HEK293 (cell line): ENCODE results near the gene TDRD3.
"Not testable (repeated sequence)": the region's sequence is repeated elsewhere in the genome, so short reads cannot be mapped to it uniquely, and the experiment has no call there.

Experiments used
- CTCF ChIA-PET: fragments of 350-600 bp; formaldehyde crosslinking; extraction: SDS; loops from one replicate; lab custom pipeline; 2021; ENCODE audit warnings: antibody characterized with exemption; lab: Yijun Ruan, JAX
- POLR2A ChIA-PET: fragments of 300-600 bp; formaldehyde crosslinking; extraction: SDS; loops from one replicate; lab custom pipeline; 2020; ENCODE audit warnings: antibody characterized with exemption, inconsistent platforms; lab: Yijun Ruan, JAX
- H3K27ac ChIP-seq: fragments of 200-500 bp; sonication (Bioruptor generic); 2 replicates; pipeline ENCODE4 v1.5.1; 2014; ENCODE audit warnings: low read depth, low read length, control low read depth, inconsistent platforms; ENCODE audit errors: extremely low read depth
- H3K36me3 ChIP-seq, 2 experiments: fragments of 200-500 bp in 1 of 2; sonication (Bioruptor generic) in 1 of 2; 1 replicate in 1 of 2; 2 replicates in 1 of 2; pipeline ENCODE4 v1.5.1; 2014 to 2017; ENCODE audit warnings: inconsistent platforms in 2 of 2, low read length in 2 of 2; ENCODE audit not compliant: control insufficient read depth in 2 of 2, insufficient read depth in 1 of 2
- H3K4me1 ChIP-seq: fragments of 200-500 bp; sonication (Bioruptor generic); 2 replicates; pipeline ENCODE4 v1.5.1; 2014; ENCODE audit warnings: mild to moderate bottlenecking, low read length, inconsistent platforms; ENCODE audit not compliant: control insufficient read depth, insufficient read depth
- H3K4me3 ChIP-seq: 2 replicates; pipeline ENCODE4 v1.5.1; 2011; ENCODE audit warnings: low read depth, mild to moderate bottlenecking, control low read depth, low read length, moderate library complexity
- H3K9me3 ChIP-seq: fragments of 200-500 bp; sonication (Bioruptor generic); 2 replicates; pipeline ENCODE4 v1.5.1; 2014; ENCODE audit warnings: low read depth, low read length, inconsistent platforms; ENCODE audit not compliant: control insufficient read depth, insufficient read depth
- BCL11B ChIP-seq: fragments of 450-650 bp; formaldehyde crosslinking; IDR thresholded peaks from 2 replicates; pipeline ENCODE4 v1.5.1; 2016; ENCODE audit warnings: low read depth, missing biosample characterization, missing genetic modification characterization
- TCF7L2 ChIP-seq: IDR thresholded peaks from 2 replicates; pipeline ENCODE4 v1.6.1; 2011; ENCODE audit warnings: low read depth, mild to moderate bottlenecking, inconsistent platforms, low read length, moderate library complexity, borderline replicate concordance
- ZBTB20 ChIP-seq: fragments of 450-650 bp; formaldehyde crosslinking; IDR thresholded peaks from 2 replicates; pipeline ENCODE4 v1.5.1; 2016; ENCODE audit warnings: missing biosample characterization, missing genetic modification characterization
- ZNF132 ChIP-seq: fragments of 450-650 bp; formaldehyde crosslinking; IDR thresholded peaks from 2 replicates; pipeline ENCODE4 v1.5.1; 2017; ENCODE audit warnings: missing biosample characterization, missing genetic modification characterization, borderline replicate concordance
- ZNF138 ChIP-seq: fragments of 450-650 bp; formaldehyde crosslinking; IDR thresholded peaks from 2 replicates; pipeline ENCODE4 v1.5.1; 2016; ENCODE audit warnings: missing biosample characterization, missing genetic modification characterization, borderline replicate concordance
- ZNF266 ChIP-seq: fragments of 450-650 bp; formaldehyde crosslinking; IDR thresholded peaks from 2 replicates; pipeline ENCODE4 v1.5.1; 2016; ENCODE audit warnings: missing biosample characterization, missing genetic modification characterization, low read depth
- ZNF311 ChIP-seq: fragments of 450-650 bp; formaldehyde crosslinking; IDR thresholded peaks from 2 replicates; pipeline ENCODE4 v1.5.1; 2017; ENCODE audit warnings: missing biosample characterization, missing genetic modification characterization, borderline replicate concordance
- ZNF473 ChIP-seq: fragments of 450-650 bp; formaldehyde crosslinking; IDR thresholded peaks from 2 replicates; pipeline ENCODE4 v1.5.1; 2017; ENCODE audit warnings: missing biosample characterization, missing genetic modification characterization
- ZNF48 ChIP-seq: fragments of 450-650 bp; formaldehyde crosslinking; IDR thresholded peaks from 2 replicates; pipeline ENCODE4 v1.5.1; 2016; ENCODE audit warnings: missing biosample characterization, missing genetic modification characterization
- ZNF510 ChIP-seq: fragments of 450-650 bp; formaldehyde crosslinking; IDR thresholded peaks from 2 replicates; pipeline ENCODE4 v1.5.1; 2018; ENCODE audit warnings: mild to moderate bottlenecking, missing genetic modification characterization, missing biosample characterization; ENCODE audit not compliant: insufficient replicate concordance
- ZNF670 ChIP-seq: fragments of 450-650 bp; formaldehyde crosslinking; IDR thresholded peaks from 2 replicates; pipeline ENCODE4 v1.5.1; 2016; ENCODE audit warnings: missing biosample characterization, missing genetic modification characterization, low read depth
- ZNF777 ChIP-seq: fragments of 450-650 bp; formaldehyde crosslinking; IDR thresholded peaks from 2 replicates; pipeline ENCODE4 v1.5.1; 2017; ENCODE audit warnings: missing biosample characterization, missing genetic modification characterization, borderline replicate concordance
- ZNF837 ChIP-seq: fragments of 450-650 bp; formaldehyde crosslinking; IDR thresholded peaks from 2 replicates; pipeline ENCODE4 v1.5.1; 2016; ENCODE audit warnings: missing biosample characterization, missing genetic modification characterization
- TF ChIP-seq, protein P1 (sequence below): fragments of 450-650 bp; formaldehyde crosslinking; IDR thresholded peaks from 2 replicates; pipeline ENCODE4 v1.5.1; 2016; ENCODE audit warnings: missing biosample characterization, missing genetic modification characterization, borderline replicate concordance
- TF ChIP-seq, protein P2 (sequence below): fragments of 450-650 bp; formaldehyde crosslinking; IDR thresholded peaks from 2 replicates; pipeline ENCODE4 v1.5.1; 2016; ENCODE audit warnings: missing biosample characterization, missing genetic modification characterization
- TF ChIP-seq, protein P3 (sequence below): fragments of 450-650 bp; formaldehyde crosslinking; IDR thresholded peaks from 2 replicates; pipeline ENCODE4 v1.5.1; 2016; ENCODE audit warnings: missing biosample characterization, missing genetic modification characterization, low read depth

TDRD3 gene

DNA sequence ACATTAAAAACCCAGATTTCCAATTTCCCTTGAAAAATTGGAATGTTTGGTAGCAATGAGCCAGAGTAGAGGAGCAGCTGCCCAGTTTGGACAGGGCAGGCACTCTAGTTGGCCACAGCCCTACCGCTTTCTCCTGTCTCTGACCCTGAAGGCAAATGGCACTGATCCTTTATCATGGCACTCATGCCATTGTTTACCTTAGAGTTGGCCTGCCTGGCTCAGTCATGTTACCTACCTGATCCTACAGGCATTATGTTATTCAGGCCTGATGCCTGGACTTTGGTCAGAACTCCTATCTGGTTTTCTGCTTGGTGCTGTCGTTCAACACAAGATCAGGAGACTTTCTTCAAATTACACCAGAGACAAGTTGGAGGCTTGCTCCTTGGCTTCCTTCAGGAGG, 24.9 kb upstream of the TDRD3 start (continued):
- TF ChIP-seq, protein P1, sequence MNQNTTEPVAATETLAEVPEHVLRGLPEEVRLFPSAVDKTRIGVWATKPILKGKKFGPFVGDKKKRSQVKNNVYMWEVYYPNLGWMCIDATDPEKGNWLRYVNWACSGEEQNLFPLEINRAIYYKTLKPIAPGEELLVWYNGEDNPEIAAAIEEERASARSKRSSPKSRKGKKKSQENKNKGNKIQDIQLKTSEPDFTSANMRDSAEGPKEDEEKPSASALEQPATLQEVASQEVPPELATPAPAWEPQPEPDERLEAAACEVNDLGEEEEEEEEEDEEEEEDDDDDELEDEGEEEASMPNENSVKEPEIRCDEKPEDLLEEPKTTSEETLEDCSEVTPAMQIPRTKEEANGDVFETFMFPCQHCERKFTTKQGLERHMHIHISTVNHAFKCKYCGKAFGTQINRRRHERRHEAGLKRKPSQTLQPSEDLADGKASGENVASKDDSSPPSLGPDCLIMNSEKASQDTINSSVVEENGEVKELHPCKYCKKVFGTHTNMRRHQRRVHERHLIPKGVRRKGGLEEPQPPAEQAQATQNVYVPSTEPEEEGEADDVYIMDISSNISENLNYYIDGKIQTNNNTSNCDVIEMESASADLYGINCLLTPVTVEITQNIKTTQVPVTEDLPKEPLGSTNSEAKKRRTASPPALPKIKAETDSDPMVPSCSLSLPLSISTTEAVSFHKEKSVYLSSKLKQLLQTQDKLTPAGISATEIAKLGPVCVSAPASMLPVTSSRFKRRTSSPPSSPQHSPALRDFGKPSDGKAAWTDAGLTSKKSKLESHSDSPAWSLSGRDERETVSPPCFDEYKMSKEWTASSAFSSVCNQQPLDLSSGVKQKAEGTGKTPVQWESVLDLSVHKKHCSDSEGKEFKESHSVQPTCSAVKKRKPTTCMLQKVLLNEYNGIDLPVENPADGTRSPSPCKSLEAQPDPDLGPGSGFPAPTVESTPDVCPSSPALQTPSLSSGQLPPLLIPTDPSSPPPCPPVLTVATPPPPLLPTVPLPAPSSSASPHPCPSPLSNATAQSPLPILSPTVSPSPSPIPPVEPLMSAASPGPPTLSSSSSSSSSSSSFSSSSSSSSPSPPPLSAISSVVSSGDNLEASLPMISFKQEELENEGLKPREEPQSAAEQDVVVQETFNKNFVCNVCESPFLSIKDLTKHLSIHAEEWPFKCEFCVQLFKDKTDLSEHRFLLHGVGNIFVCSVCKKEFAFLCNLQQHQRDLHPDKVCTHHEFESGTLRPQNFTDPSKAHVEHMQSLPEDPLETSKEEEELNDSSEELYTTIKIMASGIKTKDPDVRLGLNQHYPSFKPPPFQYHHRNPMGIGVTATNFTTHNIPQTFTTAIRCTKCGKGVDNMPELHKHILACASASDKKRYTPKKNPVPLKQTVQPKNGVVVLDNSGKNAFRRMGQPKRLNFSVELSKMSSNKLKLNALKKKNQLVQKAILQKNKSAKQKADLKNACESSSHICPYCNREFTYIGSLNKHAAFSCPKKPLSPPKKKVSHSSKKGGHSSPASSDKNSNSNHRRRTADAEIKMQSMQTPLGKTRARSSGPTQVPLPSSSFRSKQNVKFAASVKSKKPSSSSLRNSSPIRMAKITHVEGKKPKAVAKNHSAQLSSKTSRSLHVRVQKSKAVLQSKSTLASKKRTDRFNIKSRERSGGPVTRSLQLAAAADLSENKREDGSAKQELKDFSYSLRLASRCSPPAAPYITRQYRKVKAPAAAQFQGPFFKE (tag by site-specific recombination), result no peak
- TF ChIP-seq ZNF670 (tag by site-specific recombination), result no peak
- TF ChIP-seq TCF7L2, result no peak

DNA sequence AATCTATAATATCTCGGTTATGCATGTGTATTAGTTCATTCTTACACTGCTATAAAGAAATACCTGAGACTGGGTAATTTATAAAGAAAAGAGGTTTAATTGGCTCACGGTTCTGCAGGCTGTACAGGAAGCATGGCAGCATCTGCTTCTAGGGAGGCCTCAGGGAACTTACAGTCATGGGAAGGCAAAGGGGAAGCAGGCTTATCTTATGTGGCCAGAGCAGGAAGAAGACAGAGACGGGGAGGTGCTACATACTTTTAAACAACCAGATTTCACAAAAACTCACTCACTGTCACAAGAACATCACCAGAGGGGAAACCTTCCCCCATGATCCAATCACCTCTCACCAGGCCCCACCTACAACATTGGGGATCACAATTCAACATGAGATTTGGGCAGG, 17.7 kb upstream of the TDRD3 start:
- H3K36me3 ChIP-seq, H3K27ac ChIP-seq, H3K4me1 ChIP-seq, H3K4me3 ChIP-seq, H3K9me3 ChIP-seq, POLR2A ChIA-PET: not testable (repeated sequence)
- CTCF ChIA-PET, result interaction anchor here (1.0 to 1.7 kb wide), 2 partner anchors 10 to 60 kb away, joined by 3 to 6 read pairs; no protein-coding TSS in a partner anchor

DNA sequence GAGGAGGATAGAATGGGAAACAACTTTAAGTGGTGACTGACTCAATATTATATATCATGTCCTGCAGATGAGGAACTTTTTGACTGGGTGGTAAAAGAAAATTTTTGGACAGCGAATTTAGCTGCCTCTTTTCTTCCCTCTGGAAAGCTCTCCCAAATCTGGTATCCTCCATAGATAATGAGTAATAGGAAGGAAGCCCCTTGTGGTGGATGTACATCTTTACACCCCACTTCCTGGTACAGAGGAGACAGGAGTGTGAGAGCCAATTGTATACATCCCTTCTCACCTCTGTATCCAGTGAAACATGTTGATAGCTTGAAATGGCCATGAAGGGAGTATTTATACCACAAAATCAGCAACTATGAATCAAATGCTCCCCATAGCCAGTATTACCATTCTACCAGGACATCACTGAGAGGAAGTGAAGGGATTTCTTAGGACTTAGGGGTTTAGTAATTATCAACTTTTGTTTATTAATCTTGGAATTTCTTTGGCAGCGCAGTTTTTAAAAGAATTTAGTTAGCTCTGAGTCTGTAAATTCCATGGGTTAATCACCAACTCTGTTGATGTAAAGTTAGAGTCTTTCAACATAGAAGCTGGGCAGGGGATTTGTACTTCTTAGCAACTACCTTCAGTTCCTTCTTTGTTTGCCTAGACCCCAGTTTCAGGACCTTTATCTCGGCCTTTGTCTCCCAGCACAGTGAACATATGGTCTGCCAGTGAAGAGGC, 17.0 kb upstream of the TDRD3 start:
- no peak overlapping the region for H3K27ac ChIP-seq
- CTCF ChIA-PET, result interaction anchor here (1.0 to 1.7 kb wide), 3 partner anchors 11 to 59 kb away, joined by 3 to 6 read pairs (median 5); no protein-coding TSS in a partner anchor

More for the DNA sequence above, 17.0 kb upstream of the TDRD3 start:
- Histone ChIP-seq H3K4me3 (no peak overlapping the region), H3K4me1 (no peaks in the 10 kb centered on the region), H3K36me3 (no peaks in the 10 kb centered on the region), H3K9me3 (no peaks in the 10 kb centered on the region)
- POLR2A ChIA-PET, result no interaction called here
- TF ChIP-seq ZNF510 (tag by site-specific recombination) (no peak), BCL11B (no peak), ZNF311 (tag by site-specific recombination) (no peak), ZNF132 (tag by site-specific recombination) (no peak), ZNF266 (tag by site-specific recombination) (no peak), ZBTB20 (tag by site-specific recombination) (no peak), ZNF138 (tag by site-specific recombination) (no peak), ZNF473 (tag by site-specific recombination) (no peak), ZNF837 (tag by site-specific recombination) (no peak), ZNF48 (tag by site-specific recombination) (no peak), ZNF777 (no peak)
- TF ChIP-seq, protein P2, sequence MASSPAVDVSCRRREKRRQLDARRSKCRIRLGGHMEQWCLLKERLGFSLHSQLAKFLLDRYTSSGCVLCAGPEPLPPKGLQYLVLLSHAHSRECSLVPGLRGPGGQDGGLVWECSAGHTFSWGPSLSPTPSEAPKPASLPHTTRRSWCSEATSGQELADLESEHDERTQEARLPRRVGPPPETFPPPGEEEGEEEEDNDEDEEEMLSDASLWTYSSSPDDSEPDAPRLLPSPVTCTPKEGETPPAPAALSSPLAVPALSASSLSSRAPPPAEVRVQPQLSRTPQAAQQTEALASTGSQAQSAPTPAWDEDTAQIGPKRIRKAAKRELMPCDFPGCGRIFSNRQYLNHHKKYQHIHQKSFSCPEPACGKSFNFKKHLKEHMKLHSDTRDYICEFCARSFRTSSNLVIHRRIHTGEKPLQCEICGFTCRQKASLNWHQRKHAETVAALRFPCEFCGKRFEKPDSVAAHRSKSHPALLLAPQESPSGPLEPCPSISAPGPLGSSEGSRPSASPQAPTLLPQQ (tag by site-specific recombination), result no peak
- TF ChIP-seq, protein P3, sequence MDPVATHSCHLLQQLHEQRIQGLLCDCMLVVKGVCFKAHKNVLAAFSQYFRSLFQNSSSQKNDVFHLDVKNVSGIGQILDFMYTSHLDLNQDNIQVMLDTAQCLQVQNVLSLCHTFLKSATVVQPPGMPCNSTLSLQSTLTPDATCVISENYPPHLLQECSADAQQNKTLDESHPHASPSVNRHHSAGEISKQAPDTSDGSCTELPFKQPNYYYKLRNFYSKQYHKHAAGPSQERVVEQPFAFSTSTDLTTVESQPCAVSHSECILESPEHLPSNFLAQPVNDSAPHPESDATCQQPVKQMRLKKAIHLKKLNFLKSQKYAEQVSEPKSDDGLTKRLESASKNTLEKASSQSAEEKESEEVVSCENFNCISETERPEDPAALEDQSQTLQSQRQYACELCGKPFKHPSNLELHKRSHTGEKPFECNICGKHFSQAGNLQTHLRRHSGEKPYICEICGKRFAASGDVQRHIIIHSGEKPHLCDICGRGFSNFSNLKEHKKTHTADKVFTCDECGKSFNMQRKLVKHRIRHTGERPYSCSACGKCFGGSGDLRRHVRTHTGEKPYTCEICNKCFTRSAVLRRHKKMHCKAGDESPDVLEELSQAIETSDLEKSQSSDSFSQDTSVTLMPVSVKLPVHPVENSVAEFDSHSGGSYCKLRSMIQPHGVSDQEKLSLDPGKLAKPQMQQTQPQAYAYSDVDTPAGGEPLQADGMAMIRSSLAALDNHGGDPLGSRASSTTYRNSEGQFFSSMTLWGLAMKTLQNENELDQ, result no peak
